ENCODE data around the gene CFAP43.

Gene CFAP43

DNA sequence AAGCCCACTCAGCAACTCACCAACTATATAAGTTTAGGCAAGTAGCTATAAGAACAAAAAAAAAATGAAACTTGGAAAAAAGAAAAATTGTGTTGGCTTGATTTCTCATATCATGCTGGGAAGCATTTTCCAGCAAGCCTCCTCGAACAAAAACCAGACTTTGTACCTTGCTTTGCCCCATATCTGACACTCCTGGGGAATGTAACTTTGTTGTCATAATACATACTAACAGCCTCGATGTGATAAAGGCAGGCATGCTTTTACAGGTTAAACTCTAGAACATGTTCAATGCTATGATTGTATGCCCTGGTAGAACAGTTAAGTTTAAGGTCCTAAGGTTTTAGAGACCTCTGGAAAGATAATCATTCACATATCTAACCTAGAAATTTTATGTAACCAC is 11.6 kb downstream of the CFAP43 start:
- H3K4me3 ChIP-seq (ENCODE audit: low read depth, low read length) = no peak overlapping the region
- DNase-seq (ENCODE audit: low read depth) = no peak
- TF ChIP-seq, protein P1, sequence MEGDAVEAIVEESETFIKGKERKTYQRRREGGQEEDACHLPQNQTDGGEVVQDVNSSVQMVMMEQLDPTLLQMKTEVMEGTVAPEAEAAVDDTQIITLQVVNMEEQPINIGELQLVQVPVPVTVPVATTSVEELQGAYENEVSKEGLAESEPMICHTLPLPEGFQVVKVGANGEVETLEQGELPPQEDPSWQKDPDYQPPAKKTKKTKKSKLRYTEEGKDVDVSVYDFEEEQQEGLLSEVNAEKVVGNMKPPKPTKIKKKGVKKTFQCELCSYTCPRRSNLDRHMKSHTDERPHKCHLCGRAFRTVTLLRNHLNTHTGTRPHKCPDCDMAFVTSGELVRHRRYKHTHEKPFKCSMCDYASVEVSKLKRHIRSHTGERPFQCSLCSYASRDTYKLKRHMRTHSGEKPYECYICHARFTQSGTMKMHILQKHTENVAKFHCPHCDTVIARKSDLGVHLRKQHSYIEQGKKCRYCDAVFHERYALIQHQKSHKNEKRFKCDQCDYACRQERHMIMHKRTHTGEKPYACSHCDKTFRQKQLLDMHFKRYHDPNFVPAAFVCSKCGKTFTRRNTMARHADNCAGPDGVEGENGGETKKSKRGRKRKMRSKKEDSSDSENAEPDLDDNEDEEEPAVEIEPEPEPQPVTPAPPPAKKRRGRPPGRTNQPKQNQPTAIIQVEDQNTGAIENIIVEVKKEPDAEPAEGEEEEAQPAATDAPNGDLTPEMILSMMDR (IDR thresholded peaks at IDR 0.05; ENCODE audit: low read depth, low read length, missing control alignments) = no peak

DNA sequence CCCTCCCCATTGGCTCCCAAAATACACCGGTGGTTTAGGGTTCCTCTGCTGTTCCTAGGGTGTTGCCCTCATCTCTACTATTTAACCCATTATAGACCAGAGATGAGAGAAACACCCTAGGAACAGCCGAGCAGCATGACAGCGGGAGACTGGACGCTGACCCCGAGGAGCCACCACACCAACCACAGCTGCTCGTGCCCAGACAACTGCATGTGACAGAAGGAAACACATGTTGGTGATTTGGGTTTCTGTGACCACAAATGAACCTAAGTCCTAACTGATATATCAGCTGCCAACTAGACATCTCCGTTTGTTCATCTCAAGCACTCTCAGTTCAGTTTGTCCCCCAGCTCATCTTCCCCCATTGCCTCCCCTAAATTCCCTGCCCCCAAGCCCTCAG is 13.4 kb downstream of the CFAP43 start:
- DNase-seq (ENCODE audit: low read depth) = no peak
- TF ChIP-seq, protein P1 (IDR thresholded peaks at IDR 0.05; ENCODE audit: low read depth, low read length, missing control alignments) = no peak
- H3K4me3 ChIP-seq (ENCODE audit: low read depth, low read length) = no peak overlapping the region

DNA sequence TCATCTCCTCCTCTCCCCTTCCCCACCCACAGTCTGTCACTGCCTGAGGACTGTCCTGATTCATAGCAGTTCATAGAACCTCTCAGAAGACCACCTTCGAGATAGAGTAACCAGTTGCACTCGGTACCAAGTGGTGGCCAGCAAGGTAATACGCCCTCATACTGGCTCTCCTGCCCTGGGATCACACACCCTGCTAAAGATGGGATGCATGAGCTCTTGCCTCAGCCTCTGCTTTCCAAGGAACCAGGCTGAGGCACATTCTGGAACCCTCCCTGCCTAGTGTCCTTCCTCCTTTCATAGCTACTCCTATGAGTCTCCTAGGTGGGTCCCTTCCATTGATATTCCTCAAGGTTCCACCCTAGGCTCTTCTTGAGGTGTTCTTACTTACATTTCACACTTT is 15.5 kb downstream of the CFAP43 start:
- no peak for DNase-seq (ENCODE audit: low read depth)
- TF ChIP-seq, protein P1 (IDR thresholded peaks at IDR 0.05; ENCODE audit: low read depth, low read length, missing control alignments) = no peak
- no peak overlapping the region for H3K4me3 ChIP-seq (ENCODE audit: low read depth, low read length)

DNA sequence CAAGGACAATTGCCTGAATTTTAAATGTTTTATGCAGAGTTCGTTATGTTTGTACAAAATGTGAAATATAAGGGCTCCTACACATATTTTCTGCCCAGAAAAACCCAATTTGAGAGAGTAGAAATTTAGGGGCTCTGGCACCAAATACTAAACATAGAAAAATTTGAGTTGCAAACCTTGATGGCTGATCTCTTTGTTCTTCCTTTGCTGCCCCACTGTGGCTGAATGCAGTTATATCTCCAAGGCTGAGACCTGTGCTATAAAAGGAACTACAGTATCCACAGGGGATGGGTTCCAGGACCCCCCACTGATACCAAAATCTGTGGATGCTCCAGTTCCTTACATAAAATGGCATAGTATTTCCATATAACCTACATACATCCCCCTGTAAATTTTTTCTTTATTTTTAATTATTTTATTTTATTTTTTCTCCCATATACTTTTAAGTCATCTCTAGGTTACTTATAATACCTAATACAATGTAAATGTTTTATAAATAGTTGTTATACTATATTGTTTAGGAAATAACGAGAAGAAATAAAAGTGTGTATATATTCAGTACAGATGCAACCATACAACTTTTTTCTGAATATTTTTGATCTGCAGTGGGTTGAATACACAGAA is 22.5 kb downstream of the CFAP43 start:
- TF ChIP-seq, protein P1 (IDR thresholded peaks at IDR 0.05; ENCODE audit: low read depth, low read length, missing control alignments) = peak; percentile 53
- no peak overlapping the region for H3K4me3 ChIP-seq (ENCODE audit: low read depth, low read length)
- no peak for DNase-seq (ENCODE audit: low read depth)

DNA sequence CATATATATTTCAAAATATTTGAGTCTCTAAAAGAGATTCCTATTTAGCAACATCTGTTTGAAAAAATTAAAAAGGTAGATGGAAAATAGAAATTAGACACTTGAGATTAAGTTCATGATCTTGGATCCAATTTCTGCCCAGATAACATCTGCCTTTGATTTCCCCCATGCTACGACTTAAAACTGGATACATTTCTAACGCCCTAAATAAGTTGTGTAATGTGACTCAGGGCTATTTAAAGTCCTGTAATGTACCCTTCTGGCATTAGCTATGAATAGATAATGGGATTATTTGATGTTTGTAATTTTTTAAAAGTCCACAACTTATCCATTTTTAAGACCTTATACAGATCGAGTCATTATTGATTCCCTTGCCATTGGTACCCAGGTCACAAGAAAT is 23.4 kb downstream of the CFAP43 start:
- DNase-seq (ENCODE audit: low read depth) = no peak
- TF ChIP-seq, protein P1 (IDR thresholded peaks at IDR 0.05; ENCODE audit: low read depth, low read length, missing control alignments) = no peak
- no peak overlapping the region for H3K4me3 ChIP-seq (ENCODE audit: low read depth, low read length)

DNA sequence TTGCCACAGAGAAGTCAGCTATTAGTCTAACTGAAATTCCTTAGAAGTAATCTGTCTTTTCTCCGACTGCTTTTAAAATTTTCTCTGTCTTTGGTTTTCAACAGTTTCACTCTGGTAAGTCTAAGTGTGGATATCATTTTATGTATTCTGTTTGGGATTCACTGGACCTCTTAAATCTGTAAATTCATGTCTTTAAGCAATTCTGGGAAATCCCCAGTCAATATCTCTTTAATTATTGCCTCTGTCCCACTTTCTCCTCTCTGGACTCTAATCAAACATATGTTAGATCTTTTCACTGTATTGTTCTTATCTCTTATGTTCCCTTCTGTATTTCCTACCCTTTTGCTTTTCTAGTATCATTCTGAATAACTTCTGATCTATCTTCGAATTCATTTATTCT is 29.9 kb downstream of the CFAP43 start:
- no peak overlapping the region for H3K4me3 ChIP-seq (ENCODE audit: low read depth, low read length)
- no peak for DNase-seq (ENCODE audit: low read depth)
- TF ChIP-seq, protein P1 (IDR thresholded peaks at IDR 0.05; ENCODE audit: low read depth, low read length, missing control alignments) = no peak

DNA sequence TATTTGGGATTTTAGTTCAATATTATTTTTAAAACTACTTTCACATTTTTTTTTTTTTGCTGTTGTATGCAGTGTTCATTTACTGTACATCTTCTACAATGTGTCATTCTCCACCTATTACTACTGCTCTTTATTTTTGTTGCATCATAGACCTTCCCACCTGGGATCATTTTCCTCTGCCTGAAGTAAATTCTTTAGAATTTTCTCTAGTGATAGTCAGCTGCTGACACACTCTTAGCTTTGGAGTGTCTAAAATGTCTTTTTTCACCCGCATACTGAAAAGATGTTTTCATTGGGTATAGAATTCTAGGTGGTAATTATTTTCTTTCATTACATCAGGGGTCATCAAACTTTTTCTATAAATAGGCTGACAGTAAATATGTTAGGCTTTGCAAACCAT is 30.5 kb downstream of the CFAP43 start:
- no peak for DNase-seq (ENCODE audit: low read depth)
- TF ChIP-seq, protein P1 (IDR thresholded peaks at IDR 0.05; ENCODE audit: low read depth, low read length, missing control alignments) = no peak
- H3K4me3 ChIP-seq (ENCODE audit: low read depth, low read length) = no peak overlapping the region
